Measurements from ENCODE around the gene ADCY10. TPM values are rescaled to one million over a fixed set of nuclear protein-coding genes. Genes with fewer than 3 reads are reported as not detected.
A peak's percentile ranks its signal among the peaks of the same experiment; 100 is the strongest.

ADCY10 gene
- total and polyA plus RNA-seq, 9 of the 15 experiments (the other 6 are each of a cell fraction or from before 2014, with no cell fraction given), result 0.08 to 0.86 (median 0.22) TPM

DNA sequence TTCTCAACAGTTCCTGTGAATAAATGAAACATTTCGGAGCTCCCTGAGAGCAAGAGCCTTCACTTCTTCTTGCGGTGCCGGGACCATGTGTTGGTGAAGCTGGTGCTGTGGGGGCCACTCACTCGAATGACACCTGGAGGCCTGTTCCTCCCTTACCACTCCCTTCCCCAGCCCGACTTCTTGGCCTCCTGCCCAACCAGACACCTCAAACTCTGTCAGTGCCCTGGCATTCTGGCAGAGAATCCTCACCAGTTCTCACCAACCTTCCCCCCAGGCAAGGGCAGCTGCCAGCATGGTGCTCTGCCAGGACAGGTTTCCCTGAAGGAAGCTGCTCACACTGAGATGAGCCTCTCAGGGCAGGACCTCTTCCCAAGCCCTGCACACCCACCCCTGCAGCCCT is 123.8 kb downstream of the ADCY10 start:
- Histone ChIP-seq H3K9ac (ENCODE audit: insufficient read depth in 1 of 2, low read depth in 2 of 2, low read length in 2 of 2) (peak overlapping the region in 1 of 2 experiments; percentile 37; a peak in 2 of 4 replicates), H3K4me2 (ENCODE audit: insufficient read depth, low read length) (no peak overlapping the region), H3K9me3 (replicated peaks; ENCODE audit: control insufficient read depth, insufficient read depth, low read depth, low read length) (no peaks in the 10 kb centered on the region), H3K36me3 (ENCODE audit: control insufficient read depth, insufficient read depth, low read length) (peaks cover 57% of the 10 kb centered on the region), H3K4me3 (no peak overlapping the region), H3K9me1 (ENCODE audit: control insufficient read depth, insufficient read depth, low read length) (no peaks in the 10 kb centered on the region), H2AFZ (ENCODE audit: low read depth, low read length) (no peak overlapping the region), H3K27me3 (ENCODE audit: control insufficient read depth in 2 of 2, insufficient read depth in 2 of 2, low read length in 2 of 2) (no peaks in the 10 kb centered on the region), H4K20me1 (replicated peaks; ENCODE audit: control insufficient read depth, insufficient read depth, low read length) (no peaks in the 10 kb centered on the region), H3K79me2 (ENCODE audit: control insufficient read depth, insufficient read depth, low read length) (no peaks in the 10 kb centered on the region), H3K27ac (ENCODE audit: extremely low read depth, low read depth, low read length) (no peak overlapping the region), H3K4me1 (replicated peaks in 1 of 2; ENCODE audit: control insufficient read depth in 2 of 2, insufficient read depth in 2 of 2, low read length in 2 of 2) (no peaks in the 10 kb centered on the region; a peak in 1 of 5 replicates)
- BruUV-seq (replicated peaks), result no TSS peak
- DNase-seq (ENCODE audit: extremely low read depth in 1 of 4, low spot score in 3 of 4) (no peak), ATAC-seq (no peak), FAIRE-seq (no peak)
- POLR2A ChIA-PET, result interaction anchor here (1.2 to 2.2 kb wide), 3 partner anchors 9 to 14 kb away, joined by 4 to 8 read pairs (median 5); no protein-coding TSS in a partner anchor
- TF ChIP-seq STAT5B (CRISPR knock-in tag; IDR thresholded peaks at IDR 0.05) (no peak), NFIC (IDR thresholded peaks at IDR 0.05) (peak; percentile 29; the same call in 1 of the 2 replicates)
- WGBS (ENCODE audit: insufficient coverage, low coverage, missing lambda C conversion rate), result 75% methylated on average over 5 of the region's 5 CpGs
- CTCF ChIA-PET (ENCODE audit: low intra/inter-chr PET ratio), result no interaction called here
- in situ Hi-C loops (cut with MboI), result no loop called here
- intact Hi-C loops (cut with micrococcal nuclease), result no loop called here

DNA sequence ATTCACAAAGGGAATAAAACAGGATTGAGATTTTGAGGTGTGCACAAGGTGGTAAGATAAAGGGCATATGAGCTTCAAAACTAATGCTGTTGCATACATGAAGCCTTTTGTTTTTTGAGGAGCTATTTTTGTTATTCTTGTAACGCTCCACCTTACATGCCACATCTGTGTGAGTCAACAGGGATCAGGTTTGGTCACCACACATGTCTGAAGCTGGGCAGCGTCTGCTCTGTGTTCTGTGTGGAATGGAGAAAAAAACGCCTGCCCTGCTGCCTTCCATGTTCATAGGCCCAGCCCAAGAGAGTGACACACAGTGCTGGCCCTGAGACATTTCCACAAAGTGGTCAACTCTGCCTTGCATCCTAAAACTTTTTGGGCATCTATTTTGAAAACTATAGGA is 124.4 kb downstream of the ADCY10 start:
- Histone ChIP-seq H3K4me3 (no peak overlapping the region), H2AFZ (ENCODE audit: low read depth, low read length) (no peak overlapping the region), H3K27me3 (ENCODE audit: control insufficient read depth in 2 of 2, insufficient read depth in 2 of 2, low read length in 2 of 2) (no peaks in the 10 kb centered on the region), H4K20me1 (replicated peaks; ENCODE audit: control insufficient read depth, insufficient read depth, low read length) (no peaks in the 10 kb centered on the region), H3K9me3 (replicated peaks; ENCODE audit: control insufficient read depth, insufficient read depth, low read depth, low read length) (no peaks in the 10 kb centered on the region), H3K36me3 (ENCODE audit: control insufficient read depth, insufficient read depth, low read length) (peaks cover 62% of the 10 kb centered on the region), H3K4me2 (ENCODE audit: insufficient read depth, low read length) (no peak overlapping the region), H3K79me2 (ENCODE audit: control insufficient read depth, insufficient read depth, low read length) (no peaks in the 10 kb centered on the region), H3K4me1 (replicated peaks in 1 of 2; ENCODE audit: control insufficient read depth in 2 of 2, insufficient read depth in 2 of 2, low read length in 2 of 2) (no peaks in the 10 kb centered on the region; a peak in 1 of 5 replicates), H3K27ac (ENCODE audit: extremely low read depth, low read depth, low read length) (no peak overlapping the region), H3K9me1 (ENCODE audit: control insufficient read depth, insufficient read depth, low read length) (no peaks in the 10 kb centered on the region), H3K9ac (ENCODE audit: insufficient read depth in 1 of 2, low read depth in 2 of 2, low read length in 2 of 2) (no peak overlapping the region)
- in situ Hi-C loops (cut with MboI) (no loop called here), intact Hi-C loops (cut with micrococcal nuclease) (no loop called here)
- ChIA-PET POLR2A (interaction anchor here (1.2 to 2.2 kb wide), 3 partner anchors 8 to 13 kb away, joined by 4 to 8 read pairs (median 5); no protein-coding TSS in a partner anchor), CTCF (ENCODE audit: low intra/inter-chr PET ratio) (no interaction called here)
- 66% methylated on average over 3 of the region's 3 CpGs for WGBS (ENCODE audit: insufficient coverage, low coverage, missing lambda C conversion rate)
- ATAC-seq (no peak), FAIRE-seq (no peak), DNase-seq (ENCODE audit: extremely low read depth in 1 of 4, low spot score in 3 of 4) (no peak)
- TF ChIP-seq RBFOX2 (IDR thresholded peaks at IDR 0.05; ENCODE audit: low read depth, low read length), result no peak
- no peak for TF ChIP-seq RBM17 (IDR thresholded peaks at IDR 0.05; ENCODE audit: borderline replicate concordance, low read depth, low read length)
- no TSS peak for BruUV-seq (replicated peaks)
